Measurements from ENCODE around the gene RERE.
"Not testable (repeated sequence)": the region's sequence is repeated elsewhere in the genome, so short reads cannot be mapped to it uniquely, and the experiment has no call there.

RERE gene

GRCh38 chr1:8747879-8748825, 69.3 kb downstream of the RERE start:
- no peak for DNase-seq

DNA sequence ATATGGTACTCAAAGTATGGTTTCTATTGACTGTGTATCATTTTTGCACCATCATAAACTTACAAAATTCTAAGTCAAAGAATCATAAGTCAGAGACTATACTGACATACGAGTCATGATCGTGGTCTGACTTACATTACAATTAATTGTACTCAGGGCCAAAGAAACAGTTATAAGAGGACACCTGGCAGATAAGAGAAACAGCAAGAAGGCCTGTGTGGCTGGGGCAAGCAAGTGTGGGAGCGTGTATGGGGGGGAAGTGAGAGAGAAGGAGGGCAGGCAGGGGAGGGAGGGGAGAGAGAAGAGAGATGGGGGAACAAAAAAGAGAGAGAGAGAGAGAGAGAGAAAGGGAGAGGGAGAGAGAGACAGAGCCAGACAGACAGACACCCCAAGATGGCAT, 70.9 kb downstream of the RERE start:
- no peak for DNase-seq

DNA sequence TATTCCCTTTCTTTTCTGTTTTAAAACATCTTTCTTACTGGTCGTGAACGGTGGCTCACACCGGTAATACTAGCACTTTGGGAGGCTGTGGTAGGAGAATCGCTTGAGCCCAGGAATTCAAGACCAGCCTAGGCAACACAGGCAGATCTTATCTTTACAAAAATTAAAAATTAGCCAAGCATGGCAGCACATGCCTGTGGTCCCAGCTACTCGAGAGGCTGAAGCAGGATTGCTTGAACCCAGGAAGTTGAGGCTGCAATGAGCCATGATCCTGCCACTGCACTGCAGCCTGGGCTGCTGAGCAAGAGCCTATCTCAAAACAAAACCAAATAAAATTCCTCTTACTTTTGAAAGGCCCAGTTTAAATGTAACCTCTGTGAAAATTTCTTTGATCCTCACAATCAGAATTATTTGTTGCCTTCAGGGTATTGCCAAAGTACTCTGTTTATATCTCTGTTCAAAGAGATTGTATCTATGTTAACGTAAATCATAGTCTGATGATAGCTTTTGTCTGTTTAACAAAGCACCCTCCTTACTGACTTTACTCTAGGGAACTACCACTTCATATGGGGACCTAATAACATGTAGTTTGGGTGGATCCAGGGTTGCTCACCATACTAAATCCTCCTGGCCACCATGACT, 71.6 kb downstream of the RERE start:
- DNase-seq = no peak

DNA sequence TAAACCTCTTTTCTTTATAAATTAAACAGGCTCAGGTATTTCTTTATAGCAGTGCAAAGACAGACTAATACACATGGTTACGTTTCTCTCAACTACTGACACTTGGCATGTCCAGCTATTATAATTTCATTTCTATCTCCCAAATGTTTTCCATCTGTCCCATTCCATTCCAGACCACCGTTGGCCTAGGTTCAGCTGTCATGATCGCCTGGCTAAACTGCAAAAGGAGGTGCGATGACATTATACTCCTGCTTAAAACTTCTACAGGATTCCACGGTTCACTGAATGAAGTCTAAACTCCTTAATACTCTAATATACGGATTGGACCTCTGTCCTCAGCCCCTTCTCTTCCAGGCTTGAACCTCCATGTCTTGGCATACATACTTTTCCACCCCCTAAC, 72.1 kb downstream of the RERE start:
- DNase-seq = no peak

- no peak for DNase-seq
Observed at GRCh38 chr1:8742022-8742924, 75.2 kb downstream of the RERE start.

- DNase-seq = no peak
Observed at GRCh38 chr1:8740034-8740449, 77.4 kb downstream of the RERE start.

- DNase-seq = no peak
Observed at GRCh38 chr1:8739377-8739776, 78.1 kb downstream of the RERE start.

- DNase-seq = no peak
Observed at GRCh38 chr1:8736927-8737326, 80.5 kb downstream of the RERE start.

DNA sequence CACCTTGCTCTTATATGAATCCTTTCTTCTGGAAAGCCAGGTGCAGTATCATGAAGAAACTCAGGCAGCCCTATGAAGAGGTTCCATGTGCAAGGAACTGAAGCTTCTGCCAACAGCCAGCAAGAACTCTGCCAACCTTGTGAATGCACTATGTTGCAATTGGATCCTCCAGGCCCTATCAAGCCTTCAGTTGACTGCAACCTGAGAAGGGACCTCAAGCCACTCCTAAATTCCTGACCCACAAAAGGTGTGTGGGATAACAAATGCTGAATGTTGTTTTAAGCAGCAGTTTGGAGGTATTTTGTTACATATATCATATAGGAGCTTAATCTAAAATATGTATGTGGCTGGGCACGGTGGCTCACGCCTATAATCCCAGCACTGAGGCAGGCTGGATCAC, 84.0 kb downstream of the RERE start:
- no peak for DNase-seq

GRCh38 chr1:8731162-8731561, 86.3 kb downstream of the RERE start:
- no peak for DNase-seq

DNA sequence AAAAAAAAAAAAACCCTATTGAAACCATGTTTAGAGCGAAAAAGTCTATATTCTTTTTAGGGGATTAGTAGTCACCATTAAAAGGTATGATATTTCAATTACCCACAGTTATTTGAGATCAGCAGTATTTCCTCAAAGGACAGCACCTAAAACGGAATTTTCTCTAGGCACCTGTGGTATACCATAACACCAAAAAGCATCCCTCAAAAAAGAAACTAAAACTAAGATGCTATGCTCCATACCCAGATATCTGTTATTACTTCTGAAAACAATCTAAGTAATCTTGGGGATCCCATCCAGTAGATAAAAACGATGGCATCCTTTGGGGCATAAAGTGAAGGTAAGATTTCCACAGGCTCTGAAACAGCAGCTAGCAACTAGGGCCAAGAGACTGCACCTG, 89.0 kb downstream of the RERE start:
- DNase-seq = no peak

- DNase-seq = no peak
Observed at GRCh38 chr1:8727809-8728213, 89.6 kb downstream of the RERE start.

DNA sequence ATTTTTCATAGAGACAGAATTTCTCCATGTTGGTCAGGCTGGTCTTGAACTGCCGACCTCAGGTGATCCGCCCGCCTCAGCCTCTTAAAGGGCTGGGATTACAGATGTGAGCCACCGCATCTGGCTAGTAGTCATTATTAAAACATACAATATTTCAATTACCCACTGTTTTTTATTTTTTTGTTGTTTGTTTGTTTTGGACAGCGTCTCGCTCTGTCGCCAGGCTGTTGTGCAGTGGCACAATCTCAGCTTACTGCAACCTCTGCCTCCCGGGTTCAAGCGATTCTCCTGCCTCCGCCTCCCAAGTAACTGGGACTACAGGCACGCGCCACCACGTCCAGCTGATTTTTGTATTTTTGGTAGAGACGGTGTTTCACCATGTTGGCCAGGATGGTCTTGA, 90.1 kb downstream of the RERE start:
- not testable (repeated sequence) for DNase-seq

GRCh38 chr1:8726801-8727186, 90.6 kb downstream of the RERE start:
- not testable (repeated sequence) for DNase-seq

DNA sequence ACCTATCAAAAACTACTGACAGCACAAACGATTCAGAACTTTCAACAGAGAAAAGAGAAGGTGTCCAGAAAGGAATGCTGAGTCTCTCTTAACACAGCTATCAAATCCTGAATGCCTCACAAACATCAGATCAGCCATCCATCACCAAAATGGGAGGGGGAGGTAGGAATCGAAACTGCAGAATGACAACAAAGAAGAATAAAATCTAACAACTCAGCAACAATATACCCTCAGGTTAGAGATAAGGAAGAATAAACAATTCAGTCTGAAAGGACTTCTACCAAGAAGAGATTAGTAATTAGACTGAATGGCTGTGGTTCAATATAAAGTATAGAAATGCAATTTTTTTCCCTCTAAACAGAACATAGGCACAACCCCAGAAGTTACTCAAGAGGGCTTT, 94.4 kb downstream of the RERE start:
- no peak for DNase-seq

DNA sequence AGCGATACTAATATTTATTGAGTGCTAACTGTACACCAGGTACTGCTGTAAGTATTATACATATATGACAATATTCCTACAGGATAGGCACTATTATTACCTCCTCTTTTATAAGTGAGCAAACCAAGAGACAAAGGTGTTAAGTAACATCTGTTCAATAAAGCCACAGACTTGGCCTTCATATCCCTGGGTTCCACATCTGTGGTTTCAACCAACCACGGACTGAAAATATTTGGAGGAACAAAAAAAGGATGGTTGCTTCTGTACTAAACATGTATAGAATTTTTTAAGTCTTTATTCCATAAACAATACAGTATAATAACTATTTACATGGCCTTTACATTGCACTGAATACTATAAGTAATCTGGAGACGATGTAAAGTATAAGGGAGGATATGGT, 95.1 kb downstream of the RERE start:
- DNase-seq = no peak

DNA sequence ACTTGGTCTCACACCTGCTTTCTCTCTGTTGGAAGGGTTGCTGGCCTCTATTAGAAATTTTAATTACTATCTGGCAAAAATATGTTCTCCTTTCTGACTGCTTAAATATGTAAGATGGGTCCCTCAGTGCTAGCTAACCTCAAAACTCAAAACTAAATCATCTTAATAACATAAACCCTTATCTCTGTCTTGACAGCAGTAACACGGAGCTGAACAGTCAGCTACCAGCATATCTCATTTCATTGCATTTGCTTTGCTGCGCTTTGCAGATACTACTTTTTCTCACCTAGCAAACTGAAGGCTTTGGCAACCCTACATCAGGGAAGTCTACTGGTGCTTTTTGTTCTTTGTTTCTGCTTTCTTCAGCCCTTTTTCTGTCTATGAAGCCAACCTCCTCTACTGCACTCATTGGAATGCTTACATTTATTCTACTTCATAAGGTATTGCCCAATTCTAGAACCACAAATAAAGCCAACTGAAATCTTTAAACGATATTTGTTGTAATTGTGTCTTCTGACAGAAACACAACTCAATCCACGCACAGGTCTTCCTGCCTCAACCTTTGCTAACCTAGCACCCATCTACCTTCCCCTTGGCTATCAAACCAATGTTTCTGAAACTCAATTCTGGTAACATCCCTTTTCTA, 95.6 kb downstream of the RERE start:
- no peak for DNase-seq

DNA sequence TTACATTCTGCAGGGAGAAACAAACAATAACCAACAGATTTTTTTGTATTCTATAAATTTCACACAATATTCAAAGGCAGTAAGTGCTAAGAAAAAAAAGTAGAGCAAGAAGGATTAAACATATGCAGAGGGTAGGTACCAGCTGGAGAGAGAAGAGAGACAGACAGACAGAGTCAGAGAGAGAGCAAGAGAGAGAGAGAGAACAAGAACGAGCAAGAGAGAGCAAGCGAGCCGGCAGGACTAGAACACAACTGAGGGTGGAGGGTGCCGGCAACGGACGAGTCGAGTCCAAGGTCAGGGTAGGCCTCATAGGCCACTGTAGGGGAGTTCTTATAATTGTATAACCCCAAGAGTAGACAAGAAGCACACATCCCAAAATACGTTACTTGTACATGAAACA, 97.1 kb downstream of the RERE start:
- no peak for DNase-seq

GRCh38 chr1:8718850-8719361, 98.5 kb downstream of the RERE start:
- no peak for DNase-seq

- no peak for DNase-seq
Observed at GRCh38 chr1:8717148-8717547, 100.3 kb downstream of the RERE start.

DNA sequence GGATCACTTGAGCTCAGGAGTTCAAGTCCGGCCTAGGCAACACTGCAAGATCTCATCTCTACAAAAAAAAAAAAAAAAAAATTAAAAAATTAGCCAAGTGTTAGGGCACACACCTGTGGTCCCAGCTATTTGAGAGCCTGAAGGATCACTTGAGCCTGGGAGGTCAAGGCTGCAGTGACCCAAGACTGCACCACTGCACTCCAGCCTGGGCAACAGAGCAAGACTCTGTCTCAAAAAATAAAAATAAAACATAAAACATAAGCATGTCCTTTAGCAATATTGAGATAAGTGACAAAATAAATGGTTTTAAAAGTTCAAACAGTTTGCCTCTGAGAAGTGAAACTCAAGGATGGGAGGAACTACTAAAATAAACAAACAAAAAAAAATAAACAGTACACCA, 101.2 kb downstream of the RERE start:
- DNase-seq = no peak

DNA sequence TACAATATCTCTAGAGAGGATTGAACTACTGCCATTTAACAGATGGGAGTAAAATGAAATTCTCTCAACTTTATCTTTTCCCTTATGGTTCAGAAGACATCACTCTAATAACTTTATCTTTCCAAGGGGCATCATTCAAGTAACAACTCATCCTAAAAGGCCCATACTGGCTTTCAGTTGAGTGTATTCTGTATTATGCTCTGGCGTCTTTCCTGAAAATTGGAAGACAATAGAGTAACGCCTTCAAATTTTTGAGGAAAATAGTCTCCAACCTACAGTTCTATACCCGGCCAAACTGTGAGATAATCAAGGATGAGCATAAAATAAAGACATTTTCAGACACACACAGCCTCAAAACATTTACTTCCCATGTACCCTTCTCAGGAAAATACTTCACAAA, 103.3 kb downstream of the RERE start:
- no peak for DNase-seq

All from NCI-H1694 (cell line).